Measurements from ENCODE around the gene MYLK3.
"Not testable (repeated sequence)": the region's sequence is repeated elsewhere in the genome, so short reads cannot be mapped to it uniquely, and the experiment has no call there.

MYLK3 gene

DNA sequence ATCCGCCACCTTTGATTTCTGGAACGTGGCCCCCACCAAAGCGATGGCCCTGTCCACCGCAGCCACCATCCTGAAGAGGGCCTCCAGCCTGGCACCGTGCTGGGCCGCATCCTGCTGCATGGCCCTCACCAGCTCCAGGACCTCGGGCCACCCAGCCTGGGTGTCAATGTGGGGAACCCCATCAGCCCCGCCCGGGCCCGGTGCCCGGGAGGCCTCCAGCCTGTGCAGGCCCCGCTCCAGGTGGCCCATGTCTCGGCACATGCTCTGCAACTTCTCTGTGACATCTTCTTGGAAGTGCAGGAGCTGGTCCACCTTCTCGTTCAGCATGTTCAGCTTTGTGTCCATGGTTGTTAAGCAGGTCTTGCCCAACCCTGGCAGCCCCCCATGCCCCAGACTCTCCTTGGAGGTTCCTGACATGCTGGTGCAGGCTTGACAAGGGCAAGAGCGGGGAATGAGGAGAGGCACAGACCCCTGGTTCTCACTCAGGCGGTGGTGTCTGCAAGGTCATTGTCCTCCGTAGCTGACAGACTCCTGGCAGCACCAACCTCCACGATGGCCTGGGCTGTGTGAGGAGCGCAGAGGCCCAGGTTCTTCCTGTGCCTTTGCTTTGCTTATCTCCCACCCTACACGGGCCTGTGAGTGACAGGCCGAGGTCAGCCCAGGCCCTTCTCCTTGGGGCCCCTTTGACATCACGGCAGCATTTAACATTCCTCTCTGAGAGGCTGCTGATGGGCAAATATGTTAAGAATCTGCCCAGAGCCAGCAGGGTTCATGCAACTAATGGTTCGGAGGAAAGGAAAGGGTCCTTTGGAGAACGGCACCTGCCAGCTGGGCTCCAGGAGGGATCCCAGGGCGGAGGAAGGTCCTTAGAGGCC, at the start of gene MYLK3:
MYLK3 (minus strand) TSS at position 568 of the 875 bp plus-strand sequence; CDS start at position 417, 151 bp downstream.
- DNase-seq, result no peak

DNA sequence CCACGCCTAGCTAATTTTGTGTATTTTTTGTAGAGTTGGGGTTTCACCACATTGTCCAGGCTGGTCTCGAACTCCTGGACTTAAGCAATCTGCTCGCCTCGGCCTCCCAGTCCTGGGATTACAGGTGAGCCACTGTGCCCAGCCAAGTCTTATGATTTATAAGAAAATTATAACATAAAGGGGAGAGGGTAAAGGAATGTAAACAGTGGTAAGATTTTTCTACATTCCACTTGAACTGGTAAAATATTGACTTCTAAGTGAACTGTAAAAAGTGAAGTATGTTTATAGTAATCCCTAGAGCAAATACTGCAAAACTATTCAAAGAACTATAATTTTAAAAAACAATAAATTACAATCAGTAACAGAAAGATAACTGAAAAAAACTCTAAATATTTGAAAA, 49.4 kb upstream of the MYLK3 start:
- DNase-seq, result no peak

DNA sequence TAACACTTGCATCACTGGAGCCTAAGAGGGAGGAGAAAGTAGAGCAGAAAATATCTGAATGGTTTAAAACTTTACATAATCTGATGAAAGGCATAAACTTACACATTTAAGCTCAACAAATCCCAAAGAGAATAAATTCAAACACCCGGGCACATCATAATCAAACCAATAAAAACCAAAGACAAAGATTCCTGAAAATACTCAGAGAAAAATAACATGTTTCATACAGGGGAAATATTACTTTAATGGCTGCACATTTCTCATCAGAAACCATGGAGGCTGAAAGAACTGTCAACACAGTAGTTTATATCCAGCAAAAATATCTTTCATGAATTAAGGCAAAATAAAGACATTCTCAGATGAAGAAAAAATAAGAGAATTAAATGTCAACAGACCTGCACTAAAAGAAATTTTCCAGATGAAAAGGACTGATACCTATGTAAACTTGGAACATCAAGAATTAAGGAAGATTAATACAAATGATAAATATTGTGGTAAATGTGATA, 48.7 kb upstream of the MYLK3 start:
- DNase-seq, result no peak

DNA sequence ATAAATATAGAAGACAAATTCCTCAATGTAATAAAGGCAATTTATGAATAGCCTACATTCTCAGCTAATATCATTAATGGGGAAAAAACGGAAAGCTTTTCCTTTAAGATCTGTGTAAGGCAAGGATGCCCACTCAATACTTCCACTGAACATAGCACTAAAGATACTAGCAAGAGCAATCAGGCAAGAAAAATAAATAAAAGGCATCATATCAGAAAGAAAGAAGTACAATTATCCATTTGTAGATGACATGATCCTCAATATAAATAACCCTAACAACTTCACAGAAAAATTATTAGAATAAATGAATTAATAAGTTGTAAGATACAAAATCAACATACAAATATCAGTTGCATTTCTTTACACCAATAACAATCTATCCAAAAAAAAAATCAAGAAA, 45.7 kb upstream of the MYLK3 start:
- DNase-seq, result no peak

DNA sequence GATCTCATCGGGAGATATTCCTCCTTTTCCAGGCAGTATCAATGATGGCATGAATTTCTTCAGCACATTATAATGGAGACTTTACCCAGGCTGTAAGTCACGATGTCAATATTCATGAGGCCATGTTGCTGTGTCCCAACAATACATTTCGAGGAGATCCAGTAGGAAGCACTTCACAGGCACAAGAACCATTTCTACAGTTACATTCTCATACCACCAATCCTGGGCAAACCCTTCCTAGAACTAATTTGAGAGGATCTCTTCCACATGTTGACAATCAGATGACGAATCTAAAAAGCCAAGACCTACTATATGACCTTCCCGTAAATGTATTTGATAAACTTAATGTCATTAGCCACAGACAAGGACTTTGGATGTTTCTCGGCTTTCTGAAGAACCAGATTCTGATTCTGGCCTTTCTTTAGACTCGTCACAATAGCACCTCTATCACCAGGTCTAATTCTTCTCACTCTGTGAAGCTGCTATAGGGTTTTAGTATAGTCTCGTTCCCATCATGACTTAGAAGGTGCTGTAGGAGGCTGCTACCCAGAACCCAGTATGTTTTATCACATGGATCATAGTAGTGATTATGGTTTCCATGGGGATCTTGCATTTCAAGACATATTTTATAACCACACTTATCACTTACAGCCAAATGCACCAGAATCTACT, 42.6 kb upstream of the MYLK3 start:
- no peak for DNase-seq

DNA sequence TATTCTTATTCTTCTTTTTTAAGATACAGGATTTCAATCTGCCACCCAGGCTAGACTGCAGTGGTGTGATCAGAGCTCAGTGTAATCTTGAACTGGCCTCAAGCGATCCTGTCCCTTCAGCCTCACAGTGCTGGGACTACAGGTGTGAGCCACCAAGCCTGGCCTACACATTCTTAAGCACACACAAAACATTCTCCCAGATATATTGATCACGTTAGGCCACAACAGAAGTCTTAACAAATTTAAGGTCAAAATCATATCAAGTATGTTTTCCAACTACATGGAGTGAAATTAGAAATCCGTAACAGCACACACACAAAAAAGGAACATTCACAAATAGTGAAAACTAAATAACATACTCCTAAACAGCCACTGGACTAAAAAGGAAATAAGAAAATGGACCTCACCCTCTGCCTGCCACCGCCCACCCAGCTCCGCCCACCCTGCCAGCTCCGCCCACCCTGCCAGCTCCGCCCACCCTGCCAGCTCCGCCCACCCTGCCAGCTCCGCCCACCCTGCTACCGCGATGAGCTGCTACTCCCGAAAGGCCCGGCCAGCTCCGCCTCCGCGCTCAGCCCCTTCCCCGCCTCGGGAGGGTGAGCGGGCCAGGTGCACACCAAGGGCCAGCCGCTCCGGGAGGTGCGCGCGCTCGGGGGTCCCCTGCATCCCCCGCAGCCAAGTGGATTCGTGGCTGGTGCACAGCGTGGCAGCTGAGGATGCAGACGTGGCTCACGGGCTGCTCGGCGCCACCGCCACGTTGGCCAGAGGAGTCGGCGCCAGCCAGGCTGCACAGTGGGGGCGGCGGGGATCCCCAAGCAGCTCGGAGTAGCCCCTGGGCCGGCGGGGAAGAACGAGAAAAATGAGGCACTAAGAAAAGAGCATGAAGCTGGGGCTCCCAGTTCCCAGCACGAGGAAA, 41.6 kb upstream of the MYLK3 start:
- no peak for DNase-seq

DNA sequence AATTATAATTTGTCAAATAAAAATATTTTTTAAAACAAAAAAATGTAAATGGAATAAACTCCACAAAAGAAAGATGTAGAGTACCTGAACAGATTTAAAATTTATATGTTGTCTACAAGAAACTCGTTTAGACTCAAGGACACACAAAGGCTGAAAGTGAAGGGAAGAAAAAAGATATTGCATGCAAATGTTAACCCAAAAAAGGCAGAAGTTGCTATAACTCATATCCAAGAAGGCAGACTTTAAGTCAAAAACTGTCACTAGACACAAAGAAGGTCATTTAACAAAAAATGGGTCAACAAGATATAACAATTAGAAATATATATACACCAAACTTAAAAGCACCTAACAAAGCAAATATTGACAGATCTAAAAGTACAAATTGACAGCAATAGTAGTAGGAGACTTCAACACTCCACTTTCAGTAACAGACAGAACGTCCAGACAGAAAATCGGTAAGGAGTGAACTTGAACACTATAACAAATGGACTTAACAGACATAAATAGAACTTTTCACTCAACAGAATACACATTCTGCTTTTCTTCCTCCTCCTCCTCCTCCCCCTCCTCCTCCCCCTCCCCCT, 40.8 kb upstream of the MYLK3 start:
- no peak for DNase-seq

DNA sequence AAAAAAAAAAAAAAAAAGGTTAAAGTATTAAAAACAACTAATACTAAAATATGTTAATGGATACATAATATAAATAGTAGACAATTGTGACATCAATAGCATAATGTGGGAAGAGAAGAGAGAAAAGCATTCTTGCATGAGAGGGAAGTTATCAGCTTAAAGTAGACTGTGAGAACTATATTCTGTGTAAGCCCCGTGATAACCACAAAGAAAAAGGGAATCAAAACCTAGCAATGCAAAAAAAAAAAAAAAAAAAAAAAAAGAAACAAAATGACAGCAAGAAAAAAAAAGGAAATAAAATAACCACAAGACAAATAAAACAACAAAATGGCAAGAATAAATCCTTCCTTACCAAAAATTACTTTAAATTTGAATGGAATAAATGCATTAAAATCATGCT, 39.8 kb upstream of the MYLK3 start:
- no peak for DNase-seq

DNA sequence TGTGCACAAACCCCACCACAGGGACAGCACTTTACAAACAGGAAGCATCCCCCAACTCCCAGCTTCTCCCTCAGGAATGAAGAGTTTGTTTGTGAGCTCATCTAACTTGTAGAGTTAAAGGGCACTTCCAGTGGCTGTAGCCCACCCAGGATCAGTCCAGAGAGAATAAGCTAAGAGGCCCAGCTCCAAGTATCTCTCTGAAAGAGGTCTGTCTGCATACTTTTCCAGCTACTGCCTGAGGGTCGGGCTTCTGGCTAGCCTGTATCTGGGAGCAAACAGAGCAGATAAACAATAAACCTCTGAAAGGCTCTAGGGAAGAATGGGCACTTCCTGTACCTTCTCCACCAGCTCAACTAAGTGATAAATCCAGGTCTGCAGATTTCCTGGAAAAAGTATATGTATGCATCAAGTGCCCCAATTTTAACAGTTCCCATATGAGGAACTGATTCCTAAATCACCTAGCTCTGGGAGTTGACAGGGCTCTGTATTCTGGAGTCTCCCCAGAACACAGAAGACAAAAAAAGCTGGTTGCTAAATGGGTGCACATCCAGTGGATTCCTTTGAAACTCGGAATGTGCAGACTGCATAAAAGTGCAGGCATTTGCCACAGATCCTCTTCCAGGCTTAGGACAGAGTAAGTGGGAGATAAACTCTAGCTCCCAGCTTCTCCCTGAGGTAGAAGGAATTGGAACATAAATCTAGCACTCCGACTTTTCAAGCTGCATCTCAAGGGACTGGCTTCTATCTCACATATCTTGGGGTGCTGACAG, 37.1 kb upstream of the MYLK3 start:
- DNase-seq, result no peak

DNA sequence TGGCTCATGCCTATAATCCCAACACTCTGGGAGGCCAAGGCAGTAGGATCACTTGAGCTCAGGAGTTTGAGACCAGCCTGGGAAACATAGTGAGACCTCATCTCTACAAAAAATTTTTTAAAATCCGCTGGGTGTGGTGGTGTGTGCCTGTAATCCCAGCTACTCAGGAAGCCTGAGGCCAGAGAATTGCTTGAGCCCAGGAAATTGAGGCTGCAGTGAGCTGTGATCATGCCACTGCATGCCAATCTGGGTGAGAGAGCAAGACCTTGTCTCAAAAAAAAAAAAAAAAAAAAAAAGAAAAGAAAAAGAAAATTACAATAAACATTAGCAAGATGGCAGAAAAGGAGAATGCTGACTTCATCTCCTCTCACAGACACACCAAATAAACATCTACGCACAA, 36.4 kb upstream of the MYLK3 start:
- not testable (repeated sequence) for DNase-seq

DNA sequence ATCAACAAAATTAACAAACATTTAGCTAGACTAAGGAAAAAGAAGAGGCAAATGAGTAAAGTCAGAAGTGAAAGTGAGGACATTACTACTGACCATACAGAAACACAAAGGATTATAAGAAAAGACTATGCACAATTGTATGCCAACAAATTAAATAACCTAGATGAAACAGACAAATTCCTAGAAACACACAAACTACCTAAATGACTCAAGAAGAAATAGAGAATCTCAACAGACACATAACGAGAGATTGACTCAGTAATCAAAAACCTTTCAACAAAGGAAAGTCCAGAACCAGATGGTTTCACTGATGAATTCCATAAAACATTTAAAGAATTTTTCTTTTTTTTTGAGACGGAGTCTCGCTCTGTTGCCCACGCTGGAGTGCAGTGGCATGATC, 35.7 kb upstream of the MYLK3 start:
- DNase-seq, result no peak

DNA sequence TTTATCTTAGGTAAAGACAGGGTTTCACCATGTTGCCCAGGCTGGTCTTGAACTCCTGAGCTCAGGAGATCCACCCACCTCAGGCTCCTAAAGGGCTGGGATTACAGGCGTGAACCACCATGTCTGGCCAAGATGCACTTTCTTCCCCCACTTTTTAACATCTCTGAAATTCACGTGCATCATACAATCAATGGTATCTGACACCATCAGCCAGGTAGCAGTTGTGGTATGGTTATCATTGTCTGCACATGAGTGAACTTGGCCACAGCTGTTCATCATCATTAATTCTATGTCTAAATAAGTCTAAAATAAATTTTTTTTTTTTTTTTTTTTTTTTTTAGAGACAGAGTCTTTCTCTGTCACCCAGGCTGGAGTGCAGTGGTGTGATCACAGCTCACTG, 34.2 kb upstream of the MYLK3 start:
- DNase-seq, result no peak

DNA sequence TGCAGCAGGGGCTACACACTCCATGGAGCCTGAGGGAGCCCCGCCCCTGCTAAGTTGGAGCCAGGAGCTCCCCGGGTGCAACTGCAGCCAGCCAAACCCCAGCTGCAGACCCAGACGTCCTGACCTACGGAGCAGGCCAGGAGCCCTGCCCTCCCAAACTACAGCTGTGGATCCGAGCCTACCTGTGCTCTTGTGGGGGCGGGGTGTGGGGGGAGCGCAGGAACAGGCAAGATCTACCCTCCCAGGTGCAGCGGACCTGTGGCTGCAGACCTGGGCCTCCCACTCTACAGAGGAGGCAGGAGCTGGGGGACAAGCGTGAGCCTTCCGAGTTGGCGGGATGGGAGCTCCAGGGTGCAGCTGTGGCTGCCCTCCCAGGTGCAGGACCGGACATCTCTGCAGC, 29.7 kb upstream of the MYLK3 start:
- DNase-seq, result no peak

DNA sequence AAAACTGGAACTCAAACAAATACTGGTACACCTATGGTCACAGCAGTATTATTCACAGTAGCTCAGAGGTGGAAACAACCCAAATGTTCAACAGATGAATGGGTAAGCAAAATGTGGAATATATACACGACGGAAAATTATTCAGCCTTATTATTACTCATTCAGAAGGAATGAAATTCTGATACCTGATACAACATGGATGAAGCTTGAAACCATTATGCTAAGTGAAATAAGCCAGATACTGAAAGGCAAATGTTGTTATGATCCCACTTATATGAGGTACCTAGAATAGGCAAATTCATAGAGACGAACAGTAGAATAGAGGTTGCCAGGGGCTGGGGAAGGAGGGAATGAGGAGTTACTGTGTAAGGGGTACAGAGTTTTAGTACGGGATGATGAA, 27.1 kb upstream of the MYLK3 start:
- no peak for DNase-seq

DNA sequence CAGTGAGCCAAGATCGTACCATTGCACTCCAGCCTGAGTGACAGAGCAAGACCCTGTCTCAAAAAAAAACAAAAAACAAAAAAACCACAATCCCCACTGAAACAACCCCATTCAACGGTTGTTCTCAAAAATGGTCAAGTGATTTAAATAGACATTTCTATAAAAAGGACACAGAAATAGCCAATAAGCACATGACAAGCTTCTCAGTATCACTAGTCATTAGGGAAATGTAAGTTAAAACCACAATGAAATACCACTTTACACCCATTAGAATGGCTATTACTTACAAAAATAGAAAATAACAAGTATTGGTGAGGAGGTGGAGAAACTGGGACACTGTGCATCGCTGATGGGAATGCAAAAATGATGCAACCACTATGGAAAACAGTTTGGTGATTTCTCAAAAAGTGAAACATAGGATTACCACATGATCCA, 26.6 kb upstream of the MYLK3 start:
- no peak for DNase-seq

DNA sequence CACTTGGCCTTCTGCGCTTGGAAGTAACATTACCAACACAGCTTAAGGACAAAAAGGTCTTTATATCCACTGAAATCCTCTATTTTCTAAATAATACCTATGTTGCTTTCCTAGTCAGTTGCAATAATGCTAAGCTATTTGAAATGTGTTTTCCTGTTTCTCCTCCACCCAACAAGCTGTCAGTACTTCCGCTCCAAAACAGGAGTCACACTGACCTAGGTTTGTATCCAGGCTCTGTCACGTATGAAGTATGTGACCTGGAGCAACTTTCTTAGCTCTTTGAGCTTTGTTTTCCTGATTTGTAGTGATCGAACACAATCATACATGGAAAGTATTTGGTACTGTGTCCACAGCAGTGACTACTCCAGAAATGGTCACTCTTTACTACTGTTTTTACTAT, 24.3 kb upstream of the MYLK3 start:
- DNase-seq, result no peak

DNA sequence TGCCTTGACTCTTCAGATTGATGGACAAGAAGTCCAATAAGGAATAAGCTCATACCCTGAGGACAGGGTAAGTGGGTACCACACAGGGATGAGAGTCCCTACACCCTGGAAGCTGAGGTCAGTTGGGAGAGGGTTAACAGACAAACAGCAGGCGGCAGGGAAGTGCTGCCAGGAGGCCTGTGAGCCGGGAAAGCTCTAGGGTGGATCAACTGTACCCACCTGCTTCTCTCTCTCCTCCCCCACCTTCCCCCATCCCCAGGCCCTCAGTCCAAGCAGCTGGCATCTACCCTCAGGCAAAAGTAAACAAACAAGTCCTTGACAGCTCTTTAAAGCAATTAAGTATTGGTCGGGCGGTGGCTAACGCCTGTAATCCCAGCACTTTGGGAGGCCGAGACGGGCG, 20.7 kb upstream of the MYLK3 start:
- DNase-seq, result no peak

DNA sequence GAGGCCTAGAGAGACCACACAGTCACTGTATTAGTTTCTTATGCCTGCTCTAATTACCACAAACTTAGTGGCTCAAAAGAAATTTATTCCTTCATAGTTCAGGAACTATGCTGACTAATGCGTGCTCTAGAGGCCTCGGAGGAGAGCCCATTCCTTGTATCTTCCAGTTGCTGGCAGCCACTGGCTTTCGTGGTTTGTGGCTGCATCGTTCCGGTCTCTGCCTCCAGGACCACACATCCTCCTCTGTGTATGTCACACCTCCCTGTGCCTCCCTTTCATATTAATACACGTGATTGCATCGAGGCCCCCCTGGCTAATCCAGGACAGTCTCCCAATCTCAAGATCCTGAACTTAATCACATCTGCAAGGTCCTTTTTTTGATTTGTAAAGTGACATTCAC, 16.9 kb upstream of the MYLK3 start:
- DNase-seq, result no peak

DNA sequence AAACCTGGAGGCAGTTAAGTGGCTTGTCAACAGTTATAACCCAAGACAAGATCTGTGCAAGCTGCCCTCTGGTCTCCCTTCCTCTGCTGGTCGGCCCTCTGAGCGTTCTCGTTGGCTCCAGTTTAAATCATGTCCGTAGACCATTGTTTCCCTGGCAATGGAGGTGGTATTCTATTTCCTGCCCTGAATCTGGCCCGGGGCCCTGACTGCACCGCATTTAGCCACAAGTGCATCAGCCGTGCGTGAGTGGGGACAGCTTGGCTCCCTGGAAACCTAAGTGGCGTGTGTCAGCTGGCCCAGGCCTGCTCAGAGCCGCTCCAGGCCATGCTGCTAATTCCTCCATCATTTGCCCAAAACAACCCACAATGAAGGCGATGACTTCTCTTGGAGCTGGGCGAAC, 15.0 kb upstream of the MYLK3 start:
- DNase-seq, result no peak

DNA sequence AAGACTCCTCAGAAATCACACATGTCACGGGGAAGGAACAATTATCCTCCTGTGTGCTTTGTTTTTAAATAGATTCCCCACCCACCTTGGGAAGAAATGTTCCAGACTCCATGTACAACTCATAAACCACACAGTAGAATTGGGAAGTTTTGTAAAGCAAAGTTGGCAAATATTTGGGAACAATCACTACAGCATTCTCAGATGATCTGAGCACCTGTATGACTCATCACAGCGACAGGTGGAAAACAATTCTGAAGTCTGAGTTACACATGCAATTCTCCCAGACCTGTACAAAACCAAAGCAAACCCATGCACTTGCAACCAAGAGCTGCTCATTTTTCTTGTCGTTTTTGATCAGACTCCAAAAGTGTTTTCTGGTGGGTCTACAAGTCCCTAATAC, 14.4 kb upstream of the MYLK3 start:
- DNase-seq, result no peak

DNA sequence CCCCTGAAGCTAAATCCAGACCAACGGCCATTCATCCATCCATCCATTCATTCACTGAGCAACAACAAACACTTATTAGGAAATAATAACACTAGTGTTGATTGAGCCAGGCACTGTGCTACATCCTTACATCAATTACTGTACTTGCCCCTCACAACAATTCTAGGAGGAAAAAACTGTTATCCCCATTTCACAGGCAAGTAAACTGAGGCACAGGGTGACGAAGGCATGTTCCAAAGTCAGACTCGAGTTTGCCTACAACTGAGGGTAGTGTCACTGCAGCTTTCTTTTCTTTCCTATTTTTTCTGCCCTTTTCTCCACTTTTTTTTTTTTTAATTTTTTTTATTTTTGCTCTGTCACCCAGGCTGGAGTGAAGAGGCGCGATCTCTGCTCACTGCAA, 11.2 kb upstream of the MYLK3 start:
- no peak for DNase-seq
